Brain microvascular endothelial cell (primary cell): Measurements from ENCODE around the gene STK26.

ENCODE experiments used
- DNase-seq: peaks from one replicate; pipeline ENCODE4 v3.0.0-alpha.2; 2020
- H3K27ac ChIP-seq: fragments of 250-450 bp; sonication (Bioruptor Pico); 2 replicates; pipeline ENCODE4 v1.5.1; 2020; ENCODE audit warnings: mild to moderate bottlenecking, moderate library complexity
- H3K27me3 ChIP-seq: fragments of 250-450 bp; sonication (Bioruptor Pico); replicated peaks from 2 replicates; pipeline ENCODE4 v1.5.1; 2020; ENCODE audit warnings: mild to moderate bottlenecking
- H3K36me3 ChIP-seq: fragments of 250-450 bp; sonication (Bioruptor Pico); replicated peaks from 2 replicates; pipeline ENCODE4 v1.5.1; 2020; ENCODE audit warnings: mild to moderate bottlenecking
- H3K4me3 ChIP-seq: 2 replicates; pipeline ENCODE4 v1.5.1; 2011; ENCODE audit warnings: low read depth, mild to moderate bottlenecking, control low read depth, low read length, moderate library complexity
- in situ Hi-C: cut with HindIII; loops from 2 replicates; pipeline ENCODE4 v1.10.0; 2017; ENCODE audit warnings: low sequenced_read_pairs, low pct_ligation_motif_present
- TF ChIP-seq, protein P1 (sequence below): IDR thresholded peaks from 2 replicates; pipeline ENCODE4 v1.5.1; 2011; ENCODE audit warnings: low read depth, mild to moderate bottlenecking, moderate library complexity, low read length, control low read depth, inconsistent platforms; ENCODE audit errors: missing control alignments

The STK26 gene

GRCh38 chrX:132022967-132023895 is at the start of gene STK26:
TSS of gene STK26 (plus strand) at chrX:132023302. CDS start at chrX:132023618, 316 bp downstream.
- TF ChIP-seq, protein P1, sequence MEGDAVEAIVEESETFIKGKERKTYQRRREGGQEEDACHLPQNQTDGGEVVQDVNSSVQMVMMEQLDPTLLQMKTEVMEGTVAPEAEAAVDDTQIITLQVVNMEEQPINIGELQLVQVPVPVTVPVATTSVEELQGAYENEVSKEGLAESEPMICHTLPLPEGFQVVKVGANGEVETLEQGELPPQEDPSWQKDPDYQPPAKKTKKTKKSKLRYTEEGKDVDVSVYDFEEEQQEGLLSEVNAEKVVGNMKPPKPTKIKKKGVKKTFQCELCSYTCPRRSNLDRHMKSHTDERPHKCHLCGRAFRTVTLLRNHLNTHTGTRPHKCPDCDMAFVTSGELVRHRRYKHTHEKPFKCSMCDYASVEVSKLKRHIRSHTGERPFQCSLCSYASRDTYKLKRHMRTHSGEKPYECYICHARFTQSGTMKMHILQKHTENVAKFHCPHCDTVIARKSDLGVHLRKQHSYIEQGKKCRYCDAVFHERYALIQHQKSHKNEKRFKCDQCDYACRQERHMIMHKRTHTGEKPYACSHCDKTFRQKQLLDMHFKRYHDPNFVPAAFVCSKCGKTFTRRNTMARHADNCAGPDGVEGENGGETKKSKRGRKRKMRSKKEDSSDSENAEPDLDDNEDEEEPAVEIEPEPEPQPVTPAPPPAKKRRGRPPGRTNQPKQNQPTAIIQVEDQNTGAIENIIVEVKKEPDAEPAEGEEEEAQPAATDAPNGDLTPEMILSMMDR, result no peak
- Histone ChIP-seq H3K4me3 (peak within 1 kb of the TSS; percentile 68), H3K27ac (peak within 1 kb of the TSS; percentile 53), H3K27me3 (no peaks in the 10 kb centered on the region), H3K36me3 (no peaks in the 10 kb centered on the region)
- DNase-seq, result peak; percentile 53
- in situ Hi-C loops, result no loop called here

DNA sequence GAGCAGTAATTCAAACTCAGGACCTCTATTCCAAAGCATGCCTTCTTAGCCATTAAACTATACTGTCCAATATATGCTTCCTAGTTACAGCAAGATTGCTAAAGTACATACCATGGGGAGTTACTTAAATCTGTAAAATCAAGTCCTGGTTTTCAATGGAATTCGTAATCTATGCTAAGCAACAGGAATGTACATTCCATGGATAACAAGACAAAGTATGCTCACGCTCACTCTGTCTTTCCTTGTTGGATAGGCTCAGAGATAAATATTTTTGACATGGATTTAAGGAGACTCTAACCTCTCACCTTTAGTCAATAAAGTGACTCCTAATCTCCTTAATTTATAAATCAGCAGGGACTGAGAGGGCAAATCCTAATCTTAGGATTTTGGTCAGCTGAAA is 47.3 kb upstream of the STK26 start:
- TF ChIP-seq, protein P1, result no peak
- DNase-seq, result no peak
- in situ Hi-C loops, result no loop called here

GRCh38 chrX:131977619-131978018 is 45.5 kb upstream of the STK26 start:
- Histone ChIP-seq H3K27me3 (no peaks in the 10 kb centered on the region), H3K36me3 (no peaks in the 10 kb centered on the region), H3K27ac (no peak overlapping the region), H3K4me3 (no peak overlapping the region)
- TF ChIP-seq, protein P1, result no peak
- peak; percentile 1 for DNase-seq
- in situ Hi-C loops, result no loop called here

More for the DNA sequence above, 47.3 kb upstream of the STK26 start:
- Histone ChIP-seq H3K36me3 (no peaks in the 10 kb centered on the region), H3K27me3 (no peaks in the 10 kb centered on the region), H3K27ac (no peak overlapping the region), H3K4me3 (no peak overlapping the region)

GRCh38 chrX:131979116-131979515 is 44.0 kb upstream of the STK26 start:
- no peak overlapping the region for H3K27ac ChIP-seq
- DNase-seq, result no peak
- no peaks in the 10 kb centered on the region for H3K27me3 ChIP-seq
- no peak overlapping the region for H3K4me3 ChIP-seq
- H3K36me3 ChIP-seq, result no peaks in the 10 kb centered on the region
- TF ChIP-seq, protein P1, result no peak
- in situ Hi-C loops, result no loop called here

- DNase-seq, result no peak
- Histone ChIP-seq H3K36me3 (no peaks in the 10 kb centered on the region), H3K27me3 (no peaks in the 10 kb centered on the region), H3K4me3 (no peak overlapping the region), H3K27ac (no peak overlapping the region)
- in situ Hi-C loops, result no loop called here
- TF ChIP-seq, protein P1, result no peak
Observed at GRCh38 chrX:131985526-131986049, 37.5 kb upstream of the STK26 start.
